Sigmoid colon (tissue), 7 donors: ENCODE measurements around the gene TNIK. TPM values are rescaled to one million over a fixed set of nuclear protein-coding genes. Genes with fewer than 3 reads are reported as not detected.

Experiments
- DNase-seq: peaks from one replicate; pipeline ENCODE4 v3.0.0-alpha.2; 2019
- H3K27ac ChIP-seq, 4 donors: fragments of 200-600 bp; sonication (generic); one replicate each; pipeline ENCODE4 v1.5.1; 2016 to 2019; ENCODE audit warnings: mild to moderate bottlenecking in 1 of 4
- H3K27me3 ChIP-seq, 3 donors: fragments of 200-600 bp; sonication (generic); one replicate each; pipeline ENCODE4 v1.5.1; 2019; ENCODE audit warnings: mild to moderate bottlenecking in 1 of 3
- H3K36me3 ChIP-seq, 4 donors: fragments of 200-600 bp; sonication (generic); one replicate each; pipeline ENCODE4 v1.5.1; 2016 to 2019
- H3K4me1 ChIP-seq, 4 donors: fragments of 200-600 bp; sonication (generic); one replicate each; pipeline ENCODE4 v1.5.1; 2017 to 2019
- H3K4me3 ChIP-seq, 4 donors: fragments of 200-600 bp; sonication (generic); one replicate each; pipeline ENCODE4 v1.5.1; 2017 to 2019; ENCODE audit warnings: mild to moderate bottlenecking in 2 of 4, moderate library complexity in 1 of 4
- H3K9me3 ChIP-seq, 4 donors: fragments of 200-600 bp in 3 of 4; sonication (generic) in 3 of 4; one replicate each; pipeline versions ENCODE4 v1.5.1 to v1.6.1; 2013 to 2019
- CTCF ChIP-seq, 4 experiments: fragments of 450-650 bp in 3 of 4; fragments of 200-600 bp in 1 of 4; IDR thresholded peaks; one replicate each; pipeline ENCODE4 v1.5.1; 2016 to 2019; ENCODE audit warnings: antibody characterized with exemption in 4 of 4, mild to moderate bottlenecking in 3 of 4, moderate library complexity in 2 of 4
- EP300 ChIP-seq, 4 donors: sonication (generic); formaldehyde crosslinking; IDR thresholded peaks; one replicate each; pipeline ENCODE4 v1.6.1; 2017; ENCODE audit warnings: antibody characterized with exemption in 4 of 4
- POLR2A ChIP-seq, 2 donors: fragments of 450-650 bp; IDR thresholded peaks; one replicate each; pipeline ENCODE4 v1.6.1; 2016; ENCODE audit warnings: antibody characterized with exemption in 2 of 2, mild to moderate bottlenecking in 2 of 2, moderate library complexity in 2 of 2
- POLR2AphosphoS5 ChIP-seq, 4 donors: sonication (generic); formaldehyde crosslinking; IDR thresholded peaks; one replicate each; pipeline ENCODE4 v1.6.1; 2017; ENCODE audit warnings: antibody characterized with exemption in 4 of 4
- WGBS, 2 donors: extraction: QIAGEN DNeasy Blood & Tissue Kit; methylation state at CpG; one replicate each; pipeline ENCODE4 v1.1.7; 2013; 5-methylcytosine and 5-hydroxymethylcytosine counted together
- intact Hi-C: fragments of 100-400 bp; cut with DNase I; formaldehyde crosslinking; loops from one replicate; pipeline ENCODE4 v1.15.1; 2023
- polyA plus RNA-seq, 3 donors: library from polyadenylated mRNA; stranded (reverse); fragments of 200-250 nt; gene quantifications; one replicate each; pipeline ENCODE4 v1.2.3, GENCODE V29; 2013
- total RNA-seq, 4 donors: library from RNA; depleted of rRNA; stranded (reverse); fragments of >200 nt; gene quantifications; one replicate each; pipeline ENCODE4 v1.1.0, GENCODE V29; 2016
- donor health status: healthy with polysubstance abuse.
- donor health status: Bipolar disorder and iron deficiency.
- donor health status: healthy.

Gene TNIK
- total and polyA plus RNA-seq, 7 donors: 5.4 to 21.3 (median 9.2) TPM

GRCh38 chr3:171192176-171192854 lies 267.9 kb downstream of the TNIK start:
- intact Hi-C loops: loop anchor here (10.0 kb wide), 1 partner anchor 92 kb away; no protein-coding TSS in a partner anchor
- Histone ChIP-seq H3K27ac (no peak overlapping the region), H3K36me3 (no peaks in the 10 kb centered on the region), H3K9me3 (no peaks in the 10 kb centered on the region), H3K4me3 (no peak overlapping the region), H3K4me1 (peaks cover 0 to 7% (median 0%) of the 10 kb centered on the region in 4 donors), H3K27me3 (no peaks in the 10 kb centered on the region)
- 91 to 96% methylated on average over 2 of the region's 2 CpGs for WGBS, 2 donors
- TF ChIP-seq POLR2A (IDR thresholded peaks at IDR 0.05) (no peak), POLR2AphosphoS5 (IDR thresholded peaks at IDR 0.05) (no peak), CTCF (IDR thresholded peaks at IDR 0.05) (no peak), EP300 (IDR thresholded peaks at IDR 0.05) (no peak)
- no peak for DNase-seq

- intact Hi-C loops: loop anchor here (10.0 kb wide), 1 partner anchor 94 kb away; no protein-coding TSS in a partner anchor
- no peaks in the 10 kb centered on the region for H3K27me3 ChIP-seq
- DNase-seq: no peak
- H3K9me3 ChIP-seq: no peaks in the 10 kb centered on the region
- no peaks in the 10 kb centered on the region for H3K36me3 ChIP-seq
- TF ChIP-seq EP300 (IDR thresholded peaks at IDR 0.05): no peak
- no peak for TF ChIP-seq POLR2A (IDR thresholded peaks at IDR 0.05)
- no peak for TF ChIP-seq CTCF (IDR thresholded peaks at IDR 0.05)
- no peak for TF ChIP-seq POLR2AphosphoS5 (IDR thresholded peaks at IDR 0.05)
- H3K4me1 ChIP-seq: peaks cover 0 to 14% (median 11%) of the 10 kb centered on the region in 4 donors
- H3K27ac ChIP-seq: no peak overlapping the region
- 77 to 80% methylated on average over 1 of the region's 1 CpG for WGBS, 2 donors
- H3K4me3 ChIP-seq: no peak overlapping the region
Measured at GRCh38 chr3:171190668-171191067, 269.5 kb downstream of the TNIK start.

GRCh38 chr3:171189394-171190080 lies 270.7 kb downstream of the TNIK start:
- 84 to 89% methylated on average over 3 of the region's 3 CpGs for WGBS, 2 donors
- intact Hi-C loops: loop anchor here (5.0 to 10.0 kb wide), 2 partner anchors 95 to 378 kb away; no protein-coding TSS in a partner anchor

GRCh38 chr3:171187706-171188290 lies 272.4 kb downstream of the TNIK start:
- DNase-seq: no peak
- Histone ChIP-seq H3K4me1 (peaks cover 0 to 20% (median 17%) of the 10 kb centered on the region in 4 donors), H3K27me3 (no peaks in the 10 kb centered on the region), H3K9me3 (no peaks in the 10 kb centered on the region), H3K4me3 (no peak overlapping the region), H3K27ac (no peak overlapping the region), H3K36me3 (no peaks in the 10 kb centered on the region)
- WGBS, 2 donors: 29 to 45% methylated on average over 5 of the region's 5 CpGs
- intact Hi-C loops: loop anchor here (2.0 to 5.0 kb wide), 2 partner anchors 273 to 380 kb away; partner anchors contain the start of gene TNIK
- no peak for TF ChIP-seq POLR2A (IDR thresholded peaks at IDR 0.05)
- TF ChIP-seq EP300 (IDR thresholded peaks at IDR 0.05): no peak
- TF ChIP-seq POLR2AphosphoS5 (IDR thresholded peaks at IDR 0.05): no peak
- peak; percentile 37 to 53 (median 48) for TF ChIP-seq CTCF (IDR thresholded peaks at IDR 0.05)

More at GRCh38 chr3:171189394-171190080, 270.7 kb downstream of the TNIK start:
- no peak for DNase-seq
- Histone ChIP-seq H3K36me3 (no peaks in the 10 kb centered on the region), H3K9me3 (no peaks in the 10 kb centered on the region), H3K27me3 (no peaks in the 10 kb centered on the region), H3K27ac (no peak overlapping the region), H3K4me1 (peaks cover 0 to 16% (median 14%) of the 10 kb centered on the region in 4 donors), H3K4me3 (no peak overlapping the region)
- TF ChIP-seq POLR2AphosphoS5 (IDR thresholded peaks at IDR 0.05) (no peak), CTCF (IDR thresholded peaks at IDR 0.05) (no peak), EP300 (IDR thresholded peaks at IDR 0.05) (no peak), POLR2A (IDR thresholded peaks at IDR 0.05) (no peak)
